C4-2B (cell line): ENCODE results near the gene CAMTA1.

Experiments
- CTCF ChIP-seq: fragments of 450-650 bp; conservative IDR thresholded peaks from 2 replicates; pipeline ENCODE4 v1.5.1; 2017; ENCODE audit warnings: mild to moderate bottlenecking
- ZFX ChIP-seq: fragments of 450-650 bp; IDR thresholded peaks from 2 replicates; pipeline ENCODE4 v1.6.1; 2017

GRCh38 chr1:7752512-7753417 is 967.5 kb downstream of the CAMTA1 start:
- TF ChIP-seq CTCF: peak; percentile 92
- no peak for TF ChIP-seq ZFX
